Uterus (tissue), 2 donors: ENCODE results near the gene METTL17.

Experiments
- CTCF ChIP-seq, 4 experiments: fragments of 200-600 bp in 2 of 4; fragments of 450-650 bp in 2 of 4; sonication (generic) in 2 of 4; IDR thresholded peaks; one replicate each; pipeline ENCODE4 v1.5.1; 2016 to 2019; ENCODE audit warnings: antibody characterized with exemption in 4 of 4, mild to moderate bottlenecking in 2 of 4, moderate library complexity in 1 of 4
- POLR2A ChIP-seq, 2 donors: fragments of 450-650 bp; IDR thresholded peaks; one replicate each; pipeline ENCODE4 v1.6.1; 2016; ENCODE audit warnings: antibody characterized with exemption in 2 of 2, mild to moderate bottlenecking in 1 of 2, moderate library complexity in 1 of 2

- TF ChIP-seq CTCF (IDR thresholded peaks at IDR 0.05) = no peak
- TF ChIP-seq POLR2A (IDR thresholded peaks at IDR 0.05) = no peak
Observed at GRCh38 chr14:20978687-20979086, 11.1 kb upstream of the METTL17 start.
